SU-DHL-6 (cell line): ENCODE data around the gene ARL15.

Source experiments
- H2AFZ ChIP-seq: fragments of 200-600 bp; sonication (generic); 2 replicates; pipeline ENCODE4 v1.6.1; 2014; ENCODE audit warnings: low read depth, mild to moderate bottlenecking, moderate library complexity, mixed read lengths, antibody characterized with exemption, low read length; ENCODE audit not compliant: severe bottlenecking
- H3F3A ChIP-seq: fragments of 200-600 bp; shearing (Covaris generic); 2 replicates; pipeline ENCODE4 v1.6.0; 2016; ENCODE audit warnings: antibody characterized with exemption, mild to moderate bottlenecking; ENCODE audit not compliant: insufficient read depth
- H3K27ac ChIP-seq: fragments of 200-600 bp; sonication (generic); 2 replicates; pipeline ENCODE4 v1.5.1; 2016; ENCODE audit warnings: low read depth, mild to moderate bottlenecking, low read length, moderate library complexity, mixed read lengths
- H3K27me3 ChIP-seq: fragments of 200-600 bp; sonication (generic), shearing (Covaris generic); 2 replicates; pipeline ENCODE4 v1.6.0; 2014; ENCODE audit warnings: mild to moderate bottlenecking, low read length
- H3K36me3 ChIP-seq: fragments of 200-600 bp; sonication (generic); 2 replicates; pipeline ENCODE4 v1.6.1; 2014; ENCODE audit warnings: mild to moderate bottlenecking, low read length, mixed read lengths
- H3K4me2 ChIP-seq: fragments of 300-600, 200-600 bp; shearing (Covaris generic), sonication (generic); 2 replicates; pipeline ENCODE4 v1.6.0; 2014; ENCODE audit warnings: low read length, low read depth, mild to moderate bottlenecking; ENCODE audit not compliant: poor library complexity, severe bottlenecking
- H3K4me3 ChIP-seq: fragments of 200-600 bp; sonication (generic); 2 replicates; pipeline ENCODE4 v1.5.1; 2014; ENCODE audit warnings: antibody characterized with exemption, low read length, mild to moderate bottlenecking, mixed read lengths; ENCODE audit not compliant: insufficient read depth, poor library complexity, severe bottlenecking
- H3K79me2 ChIP-seq: fragments of 200-600 bp; sonication (generic); 2 replicates; pipeline ENCODE4 v1.6.1; 2014; ENCODE audit warnings: mild to moderate bottlenecking, low read length, moderate library complexity; ENCODE audit not compliant: insufficient read depth
- H3K9ac ChIP-seq: fragments of 200-600 bp; sonication (generic); 2 replicates; pipeline ENCODE4 v1.7.0; 2014; ENCODE audit warnings: mild to moderate bottlenecking, low read length
- H3K9me2 ChIP-seq: fragments of 200-600 bp; sonication (generic); replicated peaks from 2 replicates; pipeline ENCODE4 v1.6.1; 2014; ENCODE audit warnings: low read length; ENCODE audit not compliant: insufficient read depth
- H3K9me3 ChIP-seq: fragments of 200-600 bp; sonication (generic); 2 replicates; pipeline ENCODE4 v1.6.1; 2014; ENCODE audit warnings: low read length, mixed read lengths; ENCODE audit not compliant: insufficient read depth
- H4K20me1 ChIP-seq: fragments of 200-600 bp; sonication (generic); 2 replicates; pipeline ENCODE4 v1.6.1; 2014; ENCODE audit warnings: low read depth, mild to moderate bottlenecking, antibody characterized with exemption, low read length, moderate library complexity, mixed read lengths
- CTCF ChIP-seq: fragments of 200-600 bp; sonication (generic); IDR thresholded peaks from one replicate; pipeline ENCODE4 v1.5.1; 2017; ENCODE audit warnings: antibody characterized with exemption, mild to moderate bottlenecking, low read length, moderate library complexity; ENCODE audit not compliant: insufficient read depth, poor library complexity, severe bottlenecking
- EZH2phosphoT487 ChIP-seq: fragments of 200-600 bp; sonication (generic), shearing (Covaris generic); conservative IDR thresholded peaks from 2 replicates; pipeline ENCODE4 v1.6.1; 2018; ENCODE audit warnings: mild to moderate bottlenecking, antibody characterized with exemption, low read length, moderate library complexity, mixed read lengths

Gene ARL15

GRCh38 chr5:54326662-54327270, 16.4 kb upstream of the ARL15 start:
- Histone ChIP-seq H3K9ac (no peak overlapping the region), H3K36me3 (no peaks in the 10 kb centered on the region), H3K9me2 (no peaks in the 10 kb centered on the region), H3K27ac (no peak overlapping the region), H3K27me3 (no peaks in the 10 kb centered on the region), H3K4me2 (no peak overlapping the region), H3K9me3 (no peaks in the 10 kb centered on the region), H3K4me3 (no peak overlapping the region), H2AFZ (no peak overlapping the region), H3K79me2 (no peaks in the 10 kb centered on the region), H4K20me1 (no peaks in the 10 kb centered on the region), H3F3A (no peaks in the 10 kb centered on the region)
- TF ChIP-seq CTCF (no peak), EZH2phosphoT487 (no peak)

DNA sequence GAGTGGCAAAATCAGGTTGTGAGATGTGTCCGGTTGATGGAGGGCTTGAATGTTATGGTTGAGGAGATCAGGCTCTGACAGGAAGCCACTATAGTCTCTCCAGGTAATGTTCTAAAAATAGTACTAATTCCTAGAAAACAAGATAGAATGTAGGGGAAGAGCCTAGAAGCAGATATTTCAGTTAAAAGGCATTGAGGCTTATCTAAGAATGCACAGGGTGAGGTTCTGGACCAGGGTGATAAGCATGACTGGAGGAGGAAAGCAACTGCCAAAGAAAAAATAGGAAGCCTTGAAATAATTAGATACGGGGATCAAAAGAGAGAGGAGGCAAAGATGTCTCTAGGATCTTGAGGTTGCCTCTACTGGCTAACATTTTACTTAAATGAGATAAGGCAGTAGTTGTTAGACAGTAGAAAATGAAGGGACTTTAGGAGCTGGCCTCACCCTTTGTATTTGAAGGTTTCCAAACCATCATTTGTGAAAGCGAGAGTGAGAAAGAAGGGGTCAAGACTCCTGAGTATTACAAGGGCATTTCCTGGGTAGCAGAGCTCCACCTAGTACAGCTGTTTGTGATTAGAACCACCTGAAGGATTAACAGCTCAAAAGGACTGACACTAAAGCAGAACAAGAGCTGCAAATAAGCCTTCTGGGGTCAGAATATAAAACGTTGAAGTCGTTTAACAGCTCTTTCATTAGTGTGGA, 15.4 kb upstream of the ARL15 start:
- no peaks in the 10 kb centered on the region for H3K9me3 ChIP-seq
- H3K4me2 ChIP-seq: no peak overlapping the region
- no peaks in the 10 kb centered on the region for H3F3A ChIP-seq
- H3K9ac ChIP-seq: no peak overlapping the region
- no peak overlapping the region for H3K4me3 ChIP-seq
- no peaks in the 10 kb centered on the region for H3K27me3 ChIP-seq
- no peaks in the 10 kb centered on the region for H3K36me3 ChIP-seq
- H3K79me2 ChIP-seq: no peaks in the 10 kb centered on the region
- TF ChIP-seq EZH2phosphoT487: no peak
- TF ChIP-seq CTCF: no peak
- H3K9me2 ChIP-seq: no peaks in the 10 kb centered on the region
- H4K20me1 ChIP-seq: no peaks in the 10 kb centered on the region
- no peak overlapping the region for H3K27ac ChIP-seq
- H2AFZ ChIP-seq: no peak overlapping the region

DNA sequence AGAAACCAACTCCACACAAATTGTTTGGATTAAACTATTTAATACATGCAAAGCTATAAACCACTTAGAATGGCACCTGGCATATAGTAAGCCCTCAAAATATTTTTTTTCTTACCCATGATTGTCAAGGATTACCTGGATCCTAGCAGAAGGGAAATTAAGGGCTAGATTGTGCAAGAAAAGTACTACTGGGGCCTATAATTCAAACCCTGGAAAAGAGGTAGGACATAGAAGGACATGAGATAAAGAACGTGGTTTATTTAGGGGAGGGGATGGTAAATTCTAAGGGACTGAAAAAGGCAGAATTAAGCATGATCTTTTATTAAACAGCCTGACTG, 14.9 kb upstream of the ARL15 start:
- no peaks in the 10 kb centered on the region for H3K79me2 ChIP-seq
- TF ChIP-seq CTCF: no peak
- TF ChIP-seq EZH2phosphoT487: no peak
- no peaks in the 10 kb centered on the region for H3K9me2 ChIP-seq
- no peaks in the 10 kb centered on the region for H3K36me3 ChIP-seq
- H3K4me2 ChIP-seq: no peak overlapping the region
- no peak overlapping the region for H3K9ac ChIP-seq
- no peak overlapping the region for H3K27ac ChIP-seq
- H4K20me1 ChIP-seq: no peaks in the 10 kb centered on the region
- H2AFZ ChIP-seq: no peak overlapping the region
- H3F3A ChIP-seq: no peaks in the 10 kb centered on the region
- H3K27me3 ChIP-seq: no peaks in the 10 kb centered on the region
- H3K9me3 ChIP-seq: no peaks in the 10 kb centered on the region
- H3K4me3 ChIP-seq: no peak overlapping the region
